8988T (cell line): Measurements from ENCODE around the gene PTPN6.
A peak's percentile ranks its signal among the peaks of the same experiment; 100 is the strongest.

Experiments
- DNase-seq: peaks from one replicate; pipeline ENCODE4 v3.0.0; 2011

Gene PTPN6

DNA sequence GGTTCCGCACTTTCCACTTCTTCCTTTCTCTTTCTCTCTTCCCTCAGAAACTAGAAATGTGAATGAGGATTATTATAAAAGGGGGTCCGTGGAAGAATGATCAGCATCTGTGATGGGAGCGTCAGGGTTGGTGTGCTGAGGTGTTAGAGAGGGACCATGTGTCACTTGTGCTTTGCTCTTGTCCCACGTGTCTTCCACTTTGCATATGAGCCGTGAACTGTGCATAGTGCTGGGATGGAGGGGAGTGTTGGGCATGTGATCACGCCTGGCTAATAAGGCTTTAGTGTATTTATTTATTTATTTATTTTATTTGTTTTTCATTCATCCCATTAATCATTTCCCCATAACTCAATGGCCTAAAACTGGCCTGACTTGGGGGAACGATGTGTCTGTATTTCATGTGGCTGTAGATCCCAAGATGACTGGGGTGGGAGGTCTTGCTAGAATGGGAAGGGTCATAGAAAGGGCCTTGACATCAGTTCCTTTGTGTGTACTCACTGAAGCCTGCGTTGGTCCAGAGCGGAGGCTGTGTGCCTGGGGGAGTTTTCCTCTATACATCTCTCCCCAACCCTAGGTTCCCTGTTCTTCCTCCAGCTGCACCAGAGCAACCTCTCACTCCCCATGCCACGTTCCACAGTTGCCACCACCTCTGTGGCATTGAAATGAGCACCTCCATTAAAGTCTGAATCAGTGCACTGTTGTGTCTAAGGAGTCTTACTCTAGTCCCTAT, 28.0 kb upstream of the PTPN6 start:
- DNase-seq: no peak

DNA sequence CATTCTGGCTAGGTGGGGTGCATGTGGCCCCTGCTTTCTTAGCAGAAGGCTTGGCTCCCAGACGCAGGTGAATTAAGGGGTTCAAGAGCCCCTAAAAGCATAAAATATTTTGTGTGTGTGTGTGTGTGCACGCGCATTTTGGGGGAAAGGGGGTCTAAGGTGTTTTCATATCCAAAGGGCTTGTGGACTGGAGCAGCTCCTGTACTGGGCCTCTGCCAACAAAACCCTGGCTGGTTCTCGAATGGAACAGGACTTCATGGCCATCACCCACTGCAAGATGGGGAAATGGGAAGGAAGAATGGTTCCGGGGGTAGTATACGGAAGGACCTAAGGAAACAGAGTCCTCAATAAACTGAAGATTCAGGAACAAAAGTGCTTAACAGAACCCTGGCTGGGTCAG, 27.3 kb upstream of the PTPN6 start:
- DNase-seq: no peak

DNA sequence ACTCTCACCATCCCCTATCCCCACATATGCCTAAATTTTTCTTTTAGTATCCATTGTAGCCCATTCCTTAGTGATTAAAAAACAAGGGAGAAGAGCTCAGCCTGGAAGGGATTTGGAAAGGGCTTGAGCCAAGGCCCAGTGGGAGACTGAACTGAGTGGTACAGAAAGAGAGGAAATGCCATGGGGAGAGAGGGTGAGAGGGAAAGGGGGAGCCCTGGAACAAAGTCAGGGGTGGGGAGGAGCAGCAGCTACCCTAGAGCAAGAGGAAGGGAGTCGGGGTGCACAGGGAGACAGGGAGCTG, 26.0 kb upstream of the PTPN6 start:
- no peak for DNase-seq

DNA sequence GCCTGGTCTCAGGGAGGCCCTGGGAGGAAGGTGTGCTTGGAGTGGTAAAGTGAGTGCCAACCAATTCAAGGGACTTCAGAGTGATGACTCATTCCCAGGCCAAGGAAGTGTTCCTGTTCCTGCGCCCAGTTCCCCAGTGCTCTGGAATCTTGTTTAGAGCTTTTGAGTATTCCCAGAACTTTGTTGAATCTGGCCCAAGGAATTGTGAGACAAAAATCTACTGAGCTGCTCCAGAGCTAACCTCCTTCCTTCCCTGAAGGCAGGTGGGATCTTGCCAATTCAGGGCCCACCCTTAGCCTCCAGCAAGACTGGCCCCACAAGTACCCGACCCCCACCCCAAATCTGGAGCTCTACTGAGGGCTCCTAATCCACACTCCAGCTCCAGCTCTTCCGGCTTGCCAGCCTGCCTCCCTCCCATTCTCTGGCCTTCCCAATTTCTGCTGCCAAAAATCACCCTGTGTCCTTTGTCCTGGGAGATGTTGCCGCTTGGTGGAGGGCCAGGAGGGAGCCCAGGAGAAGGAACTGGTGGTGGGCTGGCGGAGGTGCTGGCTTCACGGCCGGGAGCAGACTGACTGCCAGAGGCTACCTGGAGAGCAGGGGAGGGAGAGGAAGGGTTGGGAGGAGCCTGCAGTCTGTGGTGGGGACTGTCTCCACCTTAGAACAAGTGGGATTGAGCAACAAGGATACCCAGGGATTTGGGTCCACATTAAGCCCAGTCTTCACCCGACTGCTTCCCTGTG, 25.4 kb upstream of the PTPN6 start:
- no peak for DNase-seq

DNA sequence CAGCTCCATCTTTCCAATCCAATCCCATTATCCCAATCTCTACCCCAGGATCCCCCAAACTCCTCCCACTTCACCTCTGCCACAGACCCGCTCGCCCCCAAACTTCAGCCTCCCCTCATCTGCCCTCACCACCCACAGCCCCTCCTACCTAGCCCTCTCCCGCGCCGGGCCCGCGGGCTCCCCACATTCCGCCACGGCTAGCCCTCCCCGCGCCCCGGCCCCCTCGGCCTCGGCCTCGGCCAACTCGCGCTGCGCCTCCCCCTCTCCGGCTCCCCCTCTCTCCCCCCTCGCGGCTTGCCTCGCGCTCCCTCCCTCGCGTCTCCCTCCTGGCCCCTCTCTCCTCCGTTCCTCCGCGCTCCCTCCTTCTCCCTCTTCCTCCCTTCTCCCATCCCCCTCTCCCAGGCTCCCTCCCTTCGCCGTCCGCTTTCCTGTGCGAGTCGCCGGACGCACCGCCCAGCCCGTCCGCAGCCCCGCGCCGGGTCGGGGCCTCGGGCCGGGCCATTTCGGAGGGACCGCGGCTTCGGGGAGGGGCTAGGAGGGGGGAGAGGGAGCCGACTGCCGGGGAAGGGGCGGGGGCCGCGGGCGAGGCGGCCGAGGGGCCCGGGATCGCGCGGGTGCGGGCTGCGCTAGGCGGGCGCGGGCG, 23.7 kb upstream of the PTPN6 start, which contains the start of gene ATN1:
TSS of gene ATN1 (plus strand) at position 581 of the 643 bp plus-strand sequence. CDS start 6,043 bp downstream, outside the sequence.
- DNase-seq: no peak

DNA sequence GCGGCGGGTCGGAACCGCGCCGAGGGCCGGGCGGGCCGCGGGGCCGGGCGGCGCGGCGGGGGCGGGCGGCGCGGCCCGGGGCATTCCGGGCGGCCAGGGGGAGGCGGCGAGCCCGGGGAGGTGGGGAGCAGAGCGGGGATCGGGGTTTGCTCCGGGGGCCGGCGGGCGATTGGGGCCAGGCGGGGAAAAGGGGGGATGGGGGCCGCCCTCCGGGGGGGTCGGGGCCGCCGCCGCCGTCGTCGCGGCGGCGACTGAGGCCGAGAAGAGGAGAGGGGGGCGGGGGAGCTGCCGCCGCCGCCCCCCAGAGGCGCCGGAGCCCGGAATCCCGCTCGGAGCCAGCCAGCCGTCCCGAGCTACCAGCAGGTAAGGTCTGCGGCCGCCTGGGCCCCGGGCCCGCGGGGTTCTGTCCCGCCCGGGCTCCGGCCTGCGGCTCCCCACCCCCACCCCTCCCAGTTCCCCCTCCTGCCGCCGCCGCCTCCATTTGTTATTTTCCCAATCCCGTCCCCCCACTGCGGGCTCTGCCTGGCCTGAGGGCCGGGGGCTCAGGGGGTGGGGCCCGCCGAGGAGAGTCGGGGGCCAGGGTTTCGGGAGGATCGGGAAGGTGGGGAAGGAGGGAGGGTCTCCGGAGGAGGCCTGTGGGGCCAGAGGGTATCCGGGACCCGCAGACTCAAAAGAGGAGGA, 23.0 kb upstream of the PTPN6 start:
- no peak for DNase-seq

DNA sequence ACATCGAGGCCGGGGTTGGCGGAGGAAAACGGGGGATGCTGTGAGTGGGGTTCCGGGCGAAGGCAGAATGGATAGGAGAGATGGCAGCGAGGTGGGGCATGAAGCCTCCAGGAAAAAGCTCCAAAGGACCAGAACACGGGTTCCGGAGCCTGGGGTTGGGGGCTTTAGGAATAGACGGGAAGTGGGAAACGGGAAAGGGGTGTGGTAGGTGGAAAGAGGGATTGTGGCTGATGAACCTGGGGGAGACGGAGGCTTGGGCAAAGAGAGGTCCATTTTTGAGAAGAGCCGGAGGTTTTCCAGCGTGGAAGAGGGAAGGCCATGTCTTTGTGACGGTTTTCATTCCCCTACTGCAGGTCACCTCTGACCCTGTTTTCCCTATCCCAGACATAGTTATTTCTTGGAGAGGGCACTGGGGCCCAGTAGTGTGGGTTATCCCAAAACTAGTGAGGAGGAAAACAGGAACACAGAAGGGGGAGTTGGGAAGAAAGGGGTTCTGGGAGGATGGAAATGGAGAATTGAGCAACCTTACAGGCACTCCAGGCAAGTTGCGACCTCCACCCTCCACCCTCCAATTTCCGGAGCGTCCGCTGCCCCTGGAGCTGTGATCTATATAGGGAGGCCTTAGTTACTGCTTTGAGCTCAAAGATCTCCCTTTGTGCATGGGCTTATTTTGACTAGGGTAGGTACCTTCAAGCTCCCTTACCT, 22.3 kb upstream of the PTPN6 start:
- DNase-seq: no peak

DNA sequence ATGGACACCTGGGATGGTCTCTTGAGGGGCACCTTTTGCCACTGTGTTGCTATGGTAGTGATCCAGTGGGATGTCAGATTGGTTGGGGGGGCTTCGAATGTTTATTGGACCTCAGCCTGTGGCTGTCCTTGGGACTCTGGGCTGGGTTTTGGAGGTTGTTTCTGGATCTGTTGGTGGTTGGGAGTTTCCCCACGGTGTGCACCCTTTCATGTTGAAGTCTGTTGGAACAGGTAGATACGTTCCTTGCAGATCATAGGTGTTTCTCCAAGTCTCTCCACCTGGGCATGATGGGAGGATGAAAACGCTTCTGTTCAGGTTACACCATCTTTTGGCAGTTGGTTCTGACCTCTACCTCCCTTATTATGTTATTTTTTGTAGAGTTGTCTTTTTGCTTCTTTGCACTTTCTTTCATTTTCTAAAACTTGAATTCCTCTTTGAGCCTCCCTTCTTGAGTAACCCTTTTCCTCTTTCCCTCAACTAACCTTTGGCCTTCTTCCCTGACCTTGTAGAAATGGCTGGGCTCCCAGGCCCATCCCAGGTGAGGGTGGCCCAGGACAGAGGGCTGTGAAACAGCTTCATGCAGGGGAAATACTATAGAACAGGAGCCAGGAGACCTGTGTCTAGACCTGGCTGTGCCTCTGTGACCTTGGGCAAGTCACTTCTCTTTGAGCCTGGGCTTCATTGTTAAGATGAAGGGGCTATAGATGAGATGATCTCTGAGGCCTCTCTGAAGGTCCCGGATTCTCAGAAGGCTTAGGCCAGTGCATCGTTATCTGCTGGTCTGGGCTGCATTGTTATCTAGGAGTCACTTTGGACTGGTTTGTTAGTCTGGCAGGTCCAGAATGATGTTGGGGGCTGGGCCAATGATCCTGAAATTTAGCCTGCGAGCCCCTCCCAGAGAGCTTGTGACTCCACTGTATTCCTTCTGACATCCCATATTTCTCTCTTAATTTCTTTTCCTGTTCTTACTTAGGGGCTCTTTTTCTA, 21.4 kb upstream of the PTPN6 start:
- DNase-seq: no peak

DNA sequence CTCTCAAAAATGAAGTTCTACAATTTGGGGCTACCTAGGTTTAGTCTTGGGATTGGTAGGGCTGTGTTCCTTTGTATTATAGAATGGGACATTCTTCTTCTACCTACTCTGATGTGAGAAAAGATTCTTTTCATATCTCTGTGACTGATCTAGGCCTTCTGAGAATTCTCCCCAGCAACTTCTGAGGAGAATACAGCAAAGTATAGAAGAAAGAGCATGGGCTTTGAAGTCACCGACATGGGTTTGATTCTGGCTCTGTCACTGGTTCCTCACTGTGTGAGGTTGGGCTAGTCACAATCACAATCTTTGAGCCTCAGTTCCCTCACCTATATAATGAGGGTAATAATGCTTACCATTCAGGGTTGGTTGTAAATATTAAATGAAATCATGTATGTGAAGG, 18.4 kb upstream of the PTPN6 start:
- DNase-seq: no peak

DNA sequence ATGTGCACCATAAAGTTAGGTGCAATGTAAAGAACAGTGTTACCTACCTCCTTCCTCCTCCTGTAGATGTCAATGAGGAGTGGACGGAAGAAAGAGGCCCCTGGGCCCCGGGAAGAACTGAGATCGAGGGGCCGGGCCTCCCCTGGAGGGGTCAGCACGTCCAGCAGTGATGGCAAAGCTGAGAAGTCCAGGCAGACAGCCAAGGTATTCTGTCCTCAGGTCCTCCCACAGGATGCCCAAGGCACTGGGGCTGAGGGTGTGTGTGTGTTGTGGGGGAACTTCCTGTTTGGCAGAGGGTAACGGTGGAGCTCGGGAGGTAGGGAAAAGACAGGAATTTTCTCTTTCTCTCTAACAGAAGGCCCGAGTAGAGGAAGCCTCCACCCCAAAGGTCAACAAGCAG, 17.0 kb upstream of the PTPN6 start:
- no peak for DNase-seq

DNA sequence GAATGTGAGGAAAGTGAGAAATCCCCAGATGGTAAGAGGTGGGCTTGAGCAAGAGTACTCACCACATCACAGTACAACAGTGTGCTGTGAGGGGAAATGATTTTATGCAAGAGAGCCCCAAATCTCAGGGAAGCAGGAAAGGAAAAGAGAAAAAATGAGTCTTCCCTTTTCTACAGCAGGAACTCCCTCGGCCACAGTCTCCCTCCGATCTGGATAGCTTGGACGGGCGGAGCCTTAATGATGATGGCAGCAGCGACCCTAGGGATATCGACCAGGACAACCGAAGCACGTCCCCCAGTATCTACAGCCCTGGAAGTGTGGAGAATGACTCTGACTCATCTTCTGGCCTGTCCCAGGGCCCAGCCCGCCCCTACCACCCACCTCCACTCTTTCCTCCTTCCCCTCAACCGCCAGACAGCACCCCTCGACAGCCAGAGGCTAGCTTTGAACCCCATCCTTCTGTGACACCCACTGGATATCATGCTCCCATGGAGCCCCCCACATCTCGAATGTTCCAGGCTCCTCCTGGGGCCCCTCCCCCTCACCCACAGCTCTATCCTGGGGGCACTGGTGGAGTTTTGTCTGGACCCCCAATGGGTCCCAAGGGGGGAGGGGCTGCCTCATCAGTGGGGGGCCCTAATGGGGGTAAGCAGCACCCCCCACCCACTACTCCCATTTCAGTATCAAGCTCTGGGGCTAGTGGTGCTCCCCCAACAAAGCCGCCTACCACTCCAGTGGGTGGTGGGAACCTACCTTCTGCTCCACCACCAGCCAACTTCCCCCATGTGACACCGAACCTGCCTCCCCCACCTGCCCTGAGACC, 15.6 kb upstream of the PTPN6 start:
- DNase-seq: no peak

DNA sequence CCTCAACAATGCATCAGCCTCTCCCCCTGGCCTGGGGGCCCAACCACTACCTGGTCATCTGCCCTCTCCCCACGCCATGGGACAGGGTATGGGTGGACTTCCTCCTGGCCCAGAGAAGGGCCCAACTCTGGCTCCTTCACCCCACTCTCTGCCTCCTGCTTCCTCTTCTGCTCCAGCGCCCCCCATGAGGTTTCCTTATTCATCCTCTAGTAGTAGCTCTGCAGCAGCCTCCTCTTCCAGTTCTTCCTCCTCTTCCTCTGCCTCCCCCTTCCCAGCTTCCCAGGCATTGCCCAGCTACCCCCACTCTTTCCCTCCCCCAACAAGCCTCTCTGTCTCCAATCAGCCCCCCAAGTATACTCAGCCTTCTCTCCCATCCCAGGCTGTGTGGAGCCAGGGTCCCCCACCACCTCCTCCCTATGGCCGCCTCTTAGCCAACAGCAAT, 14.9 kb upstream of the PTPN6 start:
- no peak for DNase-seq

DNA sequence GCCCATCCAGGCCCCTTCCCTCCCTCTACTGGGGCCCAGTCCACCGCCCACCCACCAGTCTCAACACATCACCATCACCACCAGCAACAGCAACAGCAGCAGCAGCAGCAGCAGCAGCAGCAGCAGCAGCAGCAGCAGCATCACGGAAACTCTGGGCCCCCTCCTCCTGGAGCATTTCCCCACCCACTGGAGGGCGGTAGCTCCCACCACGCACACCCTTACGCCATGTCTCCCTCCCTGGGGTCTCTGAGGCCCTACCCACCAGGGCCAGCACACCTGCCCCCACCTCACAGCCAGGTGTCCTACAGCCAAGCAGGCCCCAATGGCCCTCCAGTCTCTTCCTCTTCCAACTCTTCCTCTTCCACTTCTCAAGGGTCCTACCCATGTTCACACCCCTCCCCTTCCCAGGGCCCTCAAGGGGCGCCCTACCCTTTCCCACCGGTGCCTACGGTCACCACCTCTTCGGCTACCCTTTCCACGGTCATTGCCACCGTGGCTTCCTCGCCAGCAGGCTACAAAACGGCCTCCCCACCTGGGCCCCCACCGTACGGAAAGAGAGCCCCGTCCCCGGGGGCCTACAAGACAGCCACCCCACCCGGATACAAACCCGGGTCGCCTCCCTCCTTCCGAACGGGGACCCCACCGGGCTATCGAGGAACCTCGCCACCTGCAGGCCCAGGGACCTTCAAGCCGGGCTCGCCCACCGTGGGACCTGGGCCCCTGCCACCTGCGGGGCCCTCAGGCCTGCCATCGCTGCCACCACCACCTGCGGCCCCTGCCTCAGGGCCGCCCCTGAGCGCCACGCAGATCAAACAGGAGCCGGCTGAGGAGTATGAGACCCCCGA, 14.3 kb upstream of the PTPN6 start:
- no peak for DNase-seq

DNA sequence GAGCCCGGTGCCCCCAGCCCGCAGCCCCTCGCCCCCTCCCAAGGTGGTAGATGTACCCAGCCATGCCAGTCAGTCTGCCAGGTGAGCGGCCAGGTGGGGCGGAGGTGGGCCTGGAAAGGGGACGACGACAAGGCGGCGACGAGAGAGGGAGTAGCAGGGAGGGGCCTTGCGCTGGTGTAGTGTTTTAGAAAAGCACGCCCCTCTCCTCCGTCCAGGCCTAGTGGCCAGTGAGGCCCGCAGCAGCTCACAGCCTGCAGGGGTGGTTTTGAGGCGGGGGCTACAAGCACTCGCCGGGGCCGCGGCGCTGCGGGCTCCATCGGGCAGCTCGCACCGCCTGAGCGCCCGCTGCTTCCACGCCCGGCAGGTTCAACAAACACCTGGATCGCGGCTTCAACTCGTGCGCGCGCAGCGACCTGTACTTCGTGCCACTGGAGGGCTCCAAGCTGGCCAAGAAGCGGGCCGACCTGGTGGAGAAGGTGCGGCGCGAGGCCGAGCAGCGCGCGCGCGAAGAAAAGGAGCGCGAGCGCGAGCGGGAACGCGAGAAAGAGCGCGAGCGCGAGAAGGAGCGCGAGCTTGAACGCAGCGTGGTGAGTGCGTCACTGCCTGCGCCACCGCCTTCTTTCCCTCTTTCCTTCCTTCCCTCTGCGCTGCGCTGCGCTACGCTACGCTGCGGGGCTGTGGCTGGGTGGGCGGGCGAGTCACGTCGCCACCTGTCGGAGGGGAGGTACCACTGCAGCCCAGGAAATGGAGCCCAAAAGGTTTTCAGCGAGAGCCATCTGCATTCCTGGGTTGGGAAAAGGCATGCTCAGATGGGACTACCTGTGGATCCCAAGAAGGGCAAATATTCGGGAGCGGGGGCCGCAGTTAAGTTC, 13.4 kb upstream of the PTPN6 start:
- peak; percentile 77 for DNase-seq

DNA sequence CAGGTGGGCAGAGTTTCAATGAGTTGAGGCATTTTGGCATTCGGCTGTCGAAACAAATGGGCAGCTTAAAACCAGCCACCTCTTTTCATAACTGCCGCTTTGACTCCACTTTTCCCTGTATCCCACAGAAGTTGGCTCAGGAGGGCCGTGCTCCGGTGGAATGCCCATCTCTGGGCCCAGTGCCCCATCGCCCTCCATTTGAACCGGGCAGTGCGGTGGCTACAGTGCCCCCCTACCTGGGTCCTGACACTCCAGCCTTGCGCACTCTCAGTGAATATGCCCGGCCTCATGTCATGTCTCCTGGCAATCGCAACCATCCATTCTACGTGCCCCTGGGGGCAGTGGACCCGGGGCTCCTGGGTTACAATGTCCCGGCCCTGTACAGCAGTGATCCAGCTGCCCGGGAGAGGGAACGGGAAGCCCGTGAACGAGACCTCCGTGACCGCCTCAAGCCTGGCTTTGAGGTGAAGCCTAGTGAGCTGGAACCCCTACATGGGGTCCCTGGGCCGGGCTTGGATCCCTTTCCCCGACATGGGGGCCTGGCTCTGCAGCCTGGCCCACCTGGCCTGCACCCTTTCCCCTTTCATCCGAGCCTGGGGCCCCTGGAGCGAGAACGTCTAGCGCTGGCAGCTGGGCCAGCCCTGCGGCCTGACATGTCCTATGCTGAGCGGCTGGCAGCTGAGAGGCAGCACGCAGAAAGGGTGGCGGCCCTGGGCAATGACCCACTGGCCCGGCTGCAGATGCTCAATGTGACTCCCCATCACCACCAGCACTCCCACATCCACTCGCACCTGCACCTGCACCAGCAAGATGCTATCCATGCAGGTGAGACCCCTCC, 12.6 kb upstream of the PTPN6 start:
- DNase-seq: no peak

DNA sequence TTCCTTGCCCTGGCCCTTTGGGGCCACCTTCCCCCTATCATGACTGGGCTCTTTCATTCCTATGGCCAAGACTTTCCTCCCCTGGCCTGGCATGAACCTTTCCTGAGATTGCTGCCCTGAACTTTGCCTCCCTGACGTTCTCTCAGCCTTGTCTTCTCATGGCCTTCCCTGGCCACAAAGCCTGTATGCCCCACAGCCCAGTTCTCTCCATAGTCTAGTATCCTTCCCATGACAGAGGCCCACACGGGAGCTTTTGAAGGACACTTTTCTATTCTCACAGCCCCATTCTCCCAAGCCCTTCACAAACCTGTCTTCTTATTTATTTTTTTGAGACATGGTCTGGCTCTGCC, 12.0 kb upstream of the PTPN6 start:
- DNase-seq: no peak

DNA sequence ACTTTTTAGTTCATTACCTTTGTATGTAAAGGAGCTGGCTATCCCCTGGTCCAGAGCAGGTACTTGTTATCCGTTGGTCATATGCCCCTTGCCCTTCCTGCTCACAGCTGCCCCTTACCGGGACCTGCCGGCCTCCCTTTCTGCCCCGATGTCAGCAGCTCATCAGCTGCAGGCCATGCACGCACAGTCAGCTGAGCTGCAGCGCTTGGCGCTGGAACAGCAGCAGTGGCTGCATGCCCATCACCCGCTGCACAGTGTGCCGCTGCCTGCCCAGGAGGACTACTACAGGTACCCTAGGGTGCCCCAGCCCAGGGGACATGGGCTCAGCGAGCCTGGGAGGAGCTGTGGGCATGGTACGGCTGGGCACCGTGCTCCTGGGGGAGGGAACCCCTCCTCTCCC, 9.9 kb upstream of the PTPN6 start:
- no peak for DNase-seq

DNA sequence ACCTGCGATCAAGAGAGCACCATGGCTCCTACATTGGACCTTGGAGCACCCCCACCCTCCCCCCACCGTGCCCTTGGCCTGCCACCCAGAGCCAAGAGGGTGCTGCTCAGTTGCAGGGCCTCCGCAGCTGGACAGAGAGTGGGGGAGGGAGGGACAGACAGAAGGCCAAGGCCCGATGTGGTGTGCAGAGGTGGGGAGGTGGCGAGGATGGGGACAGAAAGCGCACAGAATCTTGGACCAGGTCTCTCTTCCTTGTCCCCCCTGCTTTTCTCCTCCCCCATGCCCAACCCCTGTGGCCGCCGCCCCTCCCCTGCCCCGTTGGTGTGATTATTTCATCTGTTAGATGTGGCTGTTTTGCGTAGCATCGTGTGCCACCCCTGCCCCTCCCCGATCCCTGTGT, 9.4 kb upstream of the PTPN6 start:
- no peak for DNase-seq
